ENCODE measurements around the gene RELL2. TPM values are rescaled to one million over a fixed set of nuclear protein-coding genes. Genes with fewer than 3 reads are reported as not detected.

RELL2 gene
- total RNA-seq, 2 experiments from 2014 or later = 36.9 to 37.1 TPM

- peaks cover 38% of the 10 kb centered on the region for H3K4me1 Mint-ChIP-seq (ENCODE audit: low read depth)
- no peaks in the 10 kb centered on the region for H3K27me3 Mint-ChIP-seq (ENCODE audit: low read depth)
- peak overlapping the region; percentile 40 for H3K4me3 Mint-ChIP-seq
- ATAC-seq (no peak), DNase-seq (no peak)
- H3K27ac Mint-ChIP-seq = no peak overlapping the region
- CTCF ChIA-PET = interaction anchor here (5.3 kb wide), 1 partner anchor 12 kb away, joined by 71 read pairs; no protein-coding TSS in a partner anchor
- peaks cover 3% of the 10 kb centered on the region for H3K36me3 Mint-ChIP-seq (ENCODE audit: low read depth)
- no peaks in the 10 kb centered on the region for H3K9me3 Mint-ChIP-seq (ENCODE audit: insufficient read depth)
- POLR2A ChIA-PET = no interaction called here
Observed at GRCh38 chr5:141680751-141681201, 44.0 kb downstream of the RELL2 start.

DNA sequence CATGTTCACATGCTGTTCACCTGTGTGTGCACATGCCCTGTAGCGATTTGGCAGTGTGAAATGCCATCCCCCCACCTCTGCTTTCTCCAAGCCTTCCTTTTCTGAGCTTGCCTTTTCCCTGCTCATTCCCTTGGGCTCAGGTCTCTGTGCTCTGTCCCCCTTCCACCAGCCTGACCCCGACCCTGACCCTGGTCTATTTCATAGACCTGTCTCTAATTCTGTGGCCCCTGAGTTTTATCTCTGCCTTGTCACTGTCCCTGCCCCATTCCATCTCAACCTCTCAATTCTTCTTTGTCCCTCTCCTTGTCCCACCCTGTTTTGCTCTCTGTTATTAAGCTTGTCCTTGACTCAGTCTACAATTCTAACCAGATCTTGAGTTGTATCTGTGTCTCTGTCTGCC is 44.5 kb downstream of the RELL2 start:
- no peak for DNase-seq
- Mint-ChIP-seq H3K27me3 (ENCODE audit: low read depth) (no peaks in the 10 kb centered on the region), H3K9me3 (ENCODE audit: insufficient read depth) (no peaks in the 10 kb centered on the region), H3K4me1 (ENCODE audit: low read depth) (peaks cover 38% of the 10 kb centered on the region), H3K4me3 (peak overlapping the region; percentile 40), H3K27ac (peak overlapping the region; percentile 12), H3K36me3 (ENCODE audit: low read depth) (peaks cover 3% of the 10 kb centered on the region)
- ChIA-PET POLR2A (no interaction called here), CTCF (interaction anchor here (5.3 kb wide), 1 partner anchor 12 kb away, joined by 71 read pairs; no protein-coding TSS in a partner anchor)
- no peak for ATAC-seq

- H3K4me1 Mint-ChIP-seq (ENCODE audit: low read depth) = peaks cover 38% of the 10 kb centered on the region
- DNase-seq (peak; percentile 54), ATAC-seq (peak; percentile 86)
- ChIA-PET CTCF (interaction anchor here (0.9 to 5.3 kb wide), 10 partner anchors 9 to 328 kb away, joined by 3 to 71 read pairs (median 10); partner anchors contain the start of genes PCDH1 and RNF14), POLR2A (interaction anchor here (1.5 kb wide), 1 partner anchor 31 kb away, joined by 7 read pairs; the partner anchor contains the start of gene FCHSD1)
- H3K27ac Mint-ChIP-seq = peak within 1 kb of the TSS; percentile 82
- H3K9me3 Mint-ChIP-seq (ENCODE audit: insufficient read depth) = no peaks in the 10 kb centered on the region
- peaks cover 3% of the 10 kb centered on the region for H3K36me3 Mint-ChIP-seq (ENCODE audit: low read depth)
- peak within 1 kb of the TSS; percentile 79 for H3K4me3 Mint-ChIP-seq
- H3K27me3 Mint-ChIP-seq (ENCODE audit: low read depth) = peaks cover 3% of the 10 kb centered on the region
Observed at GRCh38 chr5:141681695-141682641, 45.2 kb downstream of the RELL2 start, which contains the start of gene ARAP3. Gene ARAP3, minus strand, starts transcription at chr5:141682230. Its CDS starts 1,744 bp downstream, at chr5:141680486.

- Mint-ChIP-seq H3K4me1 (ENCODE audit: low read depth) (peaks cover 37% of the 10 kb centered on the region), H3K27ac (peak overlapping the region; percentile 24), H3K27me3 (ENCODE audit: low read depth) (peaks cover 5% of the 10 kb centered on the region), H3K36me3 (ENCODE audit: low read depth) (no peaks in the 10 kb centered on the region), H3K4me3 (peak overlapping the region; percentile 12), H3K9me3 (ENCODE audit: insufficient read depth) (no peaks in the 10 kb centered on the region)
- ChIA-PET POLR2A (interaction anchor here (0.7 to 1.5 kb wide), 11 partner anchors 8 to 286 kb away, joined by 3 to 7 read pairs (median 3); partner anchors contain the start of genes DELE1 and FCHSD1), CTCF (interaction anchor here (1.0 to 5.3 kb wide), 14 partner anchors 9 to 285 kb away, joined by 3 to 71 read pairs (median 6); partner anchors contain the start of genes DELE1, HDAC3, PCDH1 and RELL2)
- DNase-seq (no peak), ATAC-seq (no peak)
Observed at GRCh38 chr5:141683596-141684141, 46.9 kb downstream of the RELL2 start.

DNA sequence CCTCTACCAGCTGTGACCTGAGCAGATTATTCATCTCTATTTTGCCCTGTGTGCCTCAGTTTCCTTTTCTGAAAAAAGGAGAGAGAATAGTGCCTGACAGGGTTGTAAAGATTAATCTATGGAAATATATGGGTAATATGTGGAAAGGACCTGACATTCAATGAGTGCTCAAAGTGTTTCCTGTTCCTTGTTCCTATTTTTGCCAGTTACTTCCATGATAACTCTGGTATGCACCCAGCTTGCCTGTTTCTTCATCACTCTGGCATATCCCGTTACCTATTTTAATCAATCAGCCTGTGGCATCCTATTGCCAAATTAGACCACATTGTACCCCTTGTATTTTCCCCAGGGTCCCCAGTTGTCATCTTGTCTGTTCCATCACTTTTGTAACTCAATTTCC is 48.8 kb downstream of the RELL2 start:
- Mint-ChIP-seq H3K4me3 (no peak overlapping the region), H3K4me1 (ENCODE audit: low read depth) (peaks cover 41% of the 10 kb centered on the region), H3K36me3 (ENCODE audit: low read depth) (no peaks in the 10 kb centered on the region), H3K9me3 (ENCODE audit: insufficient read depth) (no peaks in the 10 kb centered on the region), H3K27ac (no peak overlapping the region), H3K27me3 (ENCODE audit: low read depth) (peaks cover 13% of the 10 kb centered on the region)
- POLR2A ChIA-PET = no interaction called here
- no peak for DNase-seq
- no peak for ATAC-seq
- CTCF ChIA-PET = no interaction called here

- peaks cover 33% of the 10 kb centered on the region for H3K4me1 Mint-ChIP-seq (ENCODE audit: low read depth)
- peaks cover 19% of the 10 kb centered on the region for H3K27me3 Mint-ChIP-seq (ENCODE audit: low read depth)
- H3K4me3 Mint-ChIP-seq = no peak overlapping the region
- ATAC-seq (no peak), DNase-seq (no peak)
- ChIA-PET POLR2A (no interaction called here), CTCF (interaction anchor here (1.0 to 1.6 kb wide), 3 partner anchors 18 to 282 kb away, joined by 3 to 6 read pairs (median 4); partner anchors contain the start of gene RNF14)
- no peaks in the 10 kb centered on the region for H3K9me3 Mint-ChIP-seq (ENCODE audit: insufficient read depth)
- no peak overlapping the region for H3K27ac Mint-ChIP-seq
- H3K36me3 Mint-ChIP-seq (ENCODE audit: low read depth) = no peaks in the 10 kb centered on the region
Observed at GRCh38 chr5:141686648-141687416, 50.0 kb downstream of the RELL2 start.

Other genes with a start within 250 kb of the RELL2 start
- not detected for gene PCDHGB4, start 249.3 kb upstream of the RELL2 start, total RNA-seq
- not detected for gene PCDHGA8, start 244.4 kb upstream of the RELL2 start, total RNA-seq
- under 1 TPM in 1 of 2 experiments, not detected in 1; 0.16 TPM for gene PCDHGB5, start 239.1 kb upstream of the RELL2 start, total RNA-seq
- gene PCDHGA9, start 234.2 kb upstream of the RELL2 start, total RNA-seq = under 1 TPM in 1 of 2 experiments, not detected in 1; 0.08 TPM
- gene PCDHGB6, start 229.0 kb upstream of the RELL2 start, total RNA-seq = not detected
- not detected for gene PCDHGA10, start 224.0 kb upstream of the RELL2 start, total RNA-seq
- not detected for gene PCDHGB7, start 219.3 kb upstream of the RELL2 start, total RNA-seq
- gene PCDHGA11, start 215.9 kb upstream of the RELL2 start, total RNA-seq = under 1 TPM in 1 of 2 experiments, not detected in 1; 0.05 TPM
- not detected for gene PCDHGA12, start 206.5 kb upstream of the RELL2 start, total RNA-seq
- gene PCDHGC3, start 161.0 kb upstream of the RELL2 start, total RNA-seq = not detected
- gene PCDHGC4, start 152.0 kb upstream of the RELL2 start, total RNA-seq = not detected
- gene PCDHGC5, start 147.9 kb upstream of the RELL2 start, total RNA-seq = not detected
- 100 to 1,000 TPM; 281 to 286 TPM for gene DIAPH1, start 18.0 kb upstream of the RELL2 start, total RNA-seq
- gene HDAC3, start 148 bp upstream of the RELL2 start, total RNA-seq = 10 to 100 TPM; 88.1 to 91.8 TPM
- 10 to 100 TPM; 46.9 to 47.8 TPM for gene FCHSD1, start 14.4 kb downstream of the RELL2 start, total RNA-seq
- 1 to 10 TPM; 8.5 to 8.8 TPM for gene ARAP3, start 45.2 kb downstream of the RELL2 start, total RNA-seq
- not detected for gene PCDH1, start 241.4 kb downstream of the RELL2 start, total RNA-seq